Suprapubic skin (tissue), 4 donors: ENCODE results near the gene CIP2A. TPM values are rescaled to one million over a fixed set of nuclear protein-coding genes. Genes with fewer than 3 reads are reported as not detected.

Experiments used
- DNase-seq, 2 donors: peaks; one replicate each; pipeline ENCODE4 v3.0.0-alpha.2; 2019; ENCODE audit warnings: low spot score in 2 of 2
- H3K27ac ChIP-seq: fragments of 200-600 bp; sonication (generic); one replicate; pipeline ENCODE4 v1.5.1; 2019
- H3K27me3 ChIP-seq: fragments of 200-600 bp; sonication (generic); one replicate; pipeline ENCODE4 v1.5.1; 2019
- H3K36me3 ChIP-seq: fragments of 200-600 bp; sonication (generic); one replicate; pipeline ENCODE4 v1.5.1; 2019
- H3K4me1 ChIP-seq: fragments of 200-600 bp; sonication (generic); one replicate; pipeline ENCODE4 v1.5.1; 2019
- H3K4me3 ChIP-seq: fragments of 200-600 bp; sonication (generic); one replicate; pipeline ENCODE4 v1.5.1; 2019; ENCODE audit warnings: mild to moderate bottlenecking
- H3K9me3 ChIP-seq: fragments of 200-600 bp; sonication (generic); one replicate; pipeline ENCODE4 v1.5.1; 2019
- EP300 ChIP-seq: sonication (generic); formaldehyde crosslinking; IDR thresholded peaks from one replicate; pipeline ENCODE4 v1.6.1; 2017; ENCODE audit warnings: antibody characterized with exemption
- POLR2A ChIP-seq, 2 donors: fragments of 450-650 bp; IDR thresholded peaks; one replicate each; pipeline ENCODE4 v1.6.1; 2017; ENCODE audit warnings: antibody characterized with exemption in 2 of 2, mild to moderate bottlenecking in 2 of 2, moderate library complexity in 2 of 2
- POLR2AphosphoS5 ChIP-seq, 3 donors: sonication (generic); formaldehyde crosslinking; IDR thresholded peaks; one replicate each; pipeline ENCODE4 v1.6.1; 2017; ENCODE audit warnings: antibody characterized with exemption in 3 of 3
- WGBS: methylation state at CpG from one replicate; pipeline ENCODE4 v1.1.5; 2018; 5-methylcytosine and 5-hydroxymethylcytosine counted together
- total RNA-seq, 4 donors: library from RNA; depleted of rRNA; stranded (reverse); fragments of >200 nt; gene quantifications; one replicate each; pipeline ENCODE4 v1.1.0, GENCODE V29; 2016
- TF ChIP-seq, protein P1 (sequence below), 2 donors: fragments of 200-600 bp in 1 of 2; fragments of 450-650 bp in 1 of 2; sonication (generic) in 1 of 2; IDR thresholded peaks; one replicate each; pipeline ENCODE4 v1.5.1; 2016 to 2019; ENCODE audit warnings: antibody characterized with exemption in 2 of 2, mild to moderate bottlenecking in 1 of 2, moderate library complexity in 1 of 2

Gene CIP2A
- total RNA-seq, 4 donors from 2014 or later, result 1.3 to 6.4 (median 2.0) TPM

- no peak for DNase-seq
- no peak for TF ChIP-seq POLR2AphosphoS5 (IDR thresholded peaks at IDR 0.05)
- TF ChIP-seq POLR2A (IDR thresholded peaks at IDR 0.05), result no peak
- TF ChIP-seq, protein P1, sequence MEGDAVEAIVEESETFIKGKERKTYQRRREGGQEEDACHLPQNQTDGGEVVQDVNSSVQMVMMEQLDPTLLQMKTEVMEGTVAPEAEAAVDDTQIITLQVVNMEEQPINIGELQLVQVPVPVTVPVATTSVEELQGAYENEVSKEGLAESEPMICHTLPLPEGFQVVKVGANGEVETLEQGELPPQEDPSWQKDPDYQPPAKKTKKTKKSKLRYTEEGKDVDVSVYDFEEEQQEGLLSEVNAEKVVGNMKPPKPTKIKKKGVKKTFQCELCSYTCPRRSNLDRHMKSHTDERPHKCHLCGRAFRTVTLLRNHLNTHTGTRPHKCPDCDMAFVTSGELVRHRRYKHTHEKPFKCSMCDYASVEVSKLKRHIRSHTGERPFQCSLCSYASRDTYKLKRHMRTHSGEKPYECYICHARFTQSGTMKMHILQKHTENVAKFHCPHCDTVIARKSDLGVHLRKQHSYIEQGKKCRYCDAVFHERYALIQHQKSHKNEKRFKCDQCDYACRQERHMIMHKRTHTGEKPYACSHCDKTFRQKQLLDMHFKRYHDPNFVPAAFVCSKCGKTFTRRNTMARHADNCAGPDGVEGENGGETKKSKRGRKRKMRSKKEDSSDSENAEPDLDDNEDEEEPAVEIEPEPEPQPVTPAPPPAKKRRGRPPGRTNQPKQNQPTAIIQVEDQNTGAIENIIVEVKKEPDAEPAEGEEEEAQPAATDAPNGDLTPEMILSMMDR (IDR thresholded peaks at IDR 0.05), result no peak
- TF ChIP-seq EP300, result no peak
- Histone ChIP-seq H3K36me3 (no peaks in the 10 kb centered on the region), H3K9me3 (no peaks in the 10 kb centered on the region), H3K4me1 (no peaks in the 10 kb centered on the region), H3K27me3 (no peaks in the 10 kb centered on the region), H3K27ac (no peak overlapping the region), H3K4me3 (no peak overlapping the region)
- 94% methylated on average over 1 of the region's 1 CpG for WGBS
These were observed 22.6 kb downstream of the CIP2A start for GRCh38 chr3:108566599-108566998.

- Histone ChIP-seq H3K27me3 (no peaks in the 10 kb centered on the region), H3K9me3 (no peaks in the 10 kb centered on the region), H3K36me3 (no peaks in the 10 kb centered on the region), H3K4me3 (no peak overlapping the region), H3K4me1 (no peaks in the 10 kb centered on the region), H3K27ac (no peak overlapping the region)
- TF ChIP-seq POLR2A (IDR thresholded peaks at IDR 0.05) (no peak), EP300 (no peak), POLR2AphosphoS5 (IDR thresholded peaks at IDR 0.05) (no peak)
- TF ChIP-seq, protein P1 (IDR thresholded peaks at IDR 0.05), result no peak
- DNase-seq, result no peak
- WGBS, result 95% methylated on average over 3 of the region's 3 CpGs
These were observed 23.7 kb downstream of the CIP2A start for GRCh38 chr3:108565506-108565905.

- Histone ChIP-seq H3K27ac (no peak overlapping the region), H3K4me1 (no peaks in the 10 kb centered on the region), H3K36me3 (no peaks in the 10 kb centered on the region), H3K27me3 (no peaks in the 10 kb centered on the region), H3K4me3 (no peak overlapping the region), H3K9me3 (no peaks in the 10 kb centered on the region)
- no peak for DNase-seq
- TF ChIP-seq POLR2A (IDR thresholded peaks at IDR 0.05) (no peak), POLR2AphosphoS5 (IDR thresholded peaks at IDR 0.05) (no peak), EP300 (no peak)
- TF ChIP-seq, protein P1 (IDR thresholded peaks at IDR 0.05), result no peak
These were observed 24.7 kb downstream of the CIP2A start for GRCh38 chr3:108564564-108564963.

DNA sequence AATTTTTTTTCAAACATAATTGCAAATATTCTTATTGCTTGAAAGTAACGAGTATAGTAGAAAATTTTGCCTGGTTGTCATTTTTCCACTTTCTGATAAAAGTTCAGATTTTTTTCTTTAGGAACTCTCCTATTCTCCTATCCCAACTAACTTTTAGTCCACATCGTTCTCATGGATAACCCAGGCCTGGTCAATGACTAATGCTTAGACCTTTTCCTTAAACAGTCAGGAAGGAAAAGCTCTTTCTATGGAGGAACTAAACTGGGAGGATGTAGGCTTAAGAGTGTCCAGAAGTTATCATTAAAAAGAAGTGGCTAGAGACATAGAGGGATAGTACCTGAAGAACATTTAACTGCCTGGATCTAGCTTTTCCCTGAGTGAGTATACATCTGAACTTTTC is 26.7 kb downstream of the CIP2A start:
- no peak overlapping the region for H3K4me3 ChIP-seq
- no peaks in the 10 kb centered on the region for H3K27me3 ChIP-seq
- H3K9me3 ChIP-seq, result no peaks in the 10 kb centered on the region
- no peak for DNase-seq
- H3K4me1 ChIP-seq, result no peaks in the 10 kb centered on the region
- H3K27ac ChIP-seq, result no peak overlapping the region
- H3K36me3 ChIP-seq, result no peaks in the 10 kb centered on the region
- WGBS, result 97% methylated on average over 2 of the region's 2 CpGs
- TF ChIP-seq EP300 (no peak), POLR2A (IDR thresholded peaks at IDR 0.05) (no peak), POLR2AphosphoS5 (IDR thresholded peaks at IDR 0.05) (no peak)

DNA sequence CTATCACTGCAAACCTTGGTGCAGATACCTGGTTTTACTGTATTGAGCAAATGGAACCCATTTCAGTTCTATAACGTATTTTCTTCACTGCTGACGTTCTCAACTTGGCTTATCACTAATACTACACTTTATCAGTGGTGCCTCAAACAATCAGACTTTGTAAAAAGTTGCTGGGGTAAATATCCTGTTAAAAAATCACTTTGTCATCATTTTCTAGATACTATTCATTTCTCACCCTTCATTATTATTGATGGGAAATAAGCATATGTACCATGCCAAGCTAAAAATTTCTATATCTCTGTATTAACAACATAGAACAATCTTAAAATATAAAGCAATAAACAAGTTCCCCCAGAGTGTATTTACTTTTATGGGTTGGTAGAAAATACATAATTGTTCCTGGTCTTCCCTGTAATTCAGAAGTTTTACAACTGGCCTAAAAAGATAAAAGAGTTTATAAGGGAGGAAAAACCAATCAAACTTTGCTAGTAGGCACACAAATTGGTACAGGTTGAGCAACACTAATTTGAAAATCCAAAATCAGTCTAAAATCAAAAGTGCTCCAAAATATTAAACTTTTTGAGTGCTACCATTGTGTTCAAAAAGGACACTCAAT is 33.2 kb downstream of the CIP2A start:
- WGBS, result 90% methylated on average over 2 of the region's 2 CpGs
- no peak for TF ChIP-seq POLR2A (IDR thresholded peaks at IDR 0.05)
- TF ChIP-seq EP300, result no peak
- TF ChIP-seq, protein P1 (IDR thresholded peaks at IDR 0.05), result no peak
- TF ChIP-seq POLR2AphosphoS5 (IDR thresholded peaks at IDR 0.05), result no peak
- H3K27ac ChIP-seq, result no peak overlapping the region
- H3K27me3 ChIP-seq, result no peaks in the 10 kb centered on the region
- no peaks in the 10 kb centered on the region for H3K9me3 ChIP-seq
- H3K36me3 ChIP-seq, result no peaks in the 10 kb centered on the region
- no peak for DNase-seq
- H3K4me1 ChIP-seq, result no peaks in the 10 kb centered on the region
- H3K4me3 ChIP-seq, result no peak overlapping the region
